RWPE2 (cell line): ENCODE results near the gene ALDH3A1.

Experiments used
- ATAC-seq: fragments of 200-7000 bp; cut with Tn5 transposase; 3 replicates; pipeline ENCODE4 v1.9.1; 2021; ENCODE audit warnings: low read depth
- DNase-seq: peaks from one replicate; pipeline ENCODE4 v3.0.0-alpha.2; 2020; ENCODE audit warnings: low spot score
- H3K27ac ChIP-seq: fragments of 450-650 bp; 2 replicates; pipeline ENCODE4 v1.5.1; 2017; ENCODE audit warnings: mild to moderate bottlenecking; ENCODE audit not compliant: poor library complexity, severe bottlenecking
- H3K27me3 ChIP-seq: fragments of 250-450 bp; sonication (Bioruptor Pico); 2 replicates; pipeline ENCODE4 v1.5.1; 2021; ENCODE audit warnings: mild to moderate bottlenecking, moderate library complexity; ENCODE audit not compliant: insufficient read depth, poor library complexity, severe bottlenecking
- H3K36me3 ChIP-seq: fragments of 250-450 bp; sonication (Bioruptor Pico); 2 replicates; pipeline ENCODE4 v1.5.1; 2020; ENCODE audit warnings: low read depth, mild to moderate bottlenecking, moderate library complexity
- H3K4me1 ChIP-seq: fragments of 250-450 bp; sonication (Bioruptor Pico); 2 replicates; pipeline ENCODE4 v1.5.1; 2021; ENCODE audit warnings: mild to moderate bottlenecking, moderate library complexity; ENCODE audit not compliant: insufficient read depth, poor library complexity, severe bottlenecking
- H3K4me3 ChIP-seq: fragments of 250-450 bp; sonication (Bioruptor Pico); 2 replicates; pipeline ENCODE4 v1.5.1; 2021; ENCODE audit warnings: mild to moderate bottlenecking, moderate library complexity; ENCODE audit not compliant: severe bottlenecking
- H3K9me3 ChIP-seq: fragments of 250-450 bp; sonication (Bioruptor Pico); 2 replicates; pipeline ENCODE4 v1.5.1; 2021; ENCODE audit warnings: mild to moderate bottlenecking, moderate library complexity; ENCODE audit not compliant: severe bottlenecking
- CTCF ChIP-seq: fragments of 450-650 bp; IDR thresholded peaks from one replicate; pipeline ENCODE4 v1.5.1; 2017; ENCODE audit warnings: mild to moderate bottlenecking, moderate library complexity; ENCODE audit not compliant: poor library complexity, severe bottlenecking

The ALDH3A1 gene

GRCh38 chr17:19706791-19707727 is 41.0 kb downstream of the ALDH3A1 start:
- DNase-seq = no peak
- Histone ChIP-seq H3K27ac (peak overlapping the region; percentile 44), H3K36me3 (no peaks in the 10 kb centered on the region), H3K27me3 (no peaks in the 10 kb centered on the region), H3K4me3 (no peak overlapping the region), H3K4me1 (peaks cover 13% of the 10 kb centered on the region), H3K9me3 (no peaks in the 10 kb centered on the region)
- no peak for TF ChIP-seq CTCF
- peak; percentile 93 for ATAC-seq

GRCh38 chr17:19705771-19706770 is 42.0 kb downstream of the ALDH3A1 start:
- H3K4me3 ChIP-seq = no peak overlapping the region
- ATAC-seq (no peak), DNase-seq (no peak)
- TF ChIP-seq CTCF = no peak
- no peaks in the 10 kb centered on the region for H3K27me3 ChIP-seq
- no peaks in the 10 kb centered on the region for H3K9me3 ChIP-seq
- no peaks in the 10 kb centered on the region for H3K36me3 ChIP-seq
- H3K27ac ChIP-seq = peak overlapping the region; percentile 44
- H3K4me1 ChIP-seq = peaks cover 13% of the 10 kb centered on the region

- TF ChIP-seq CTCF = no peak
- H3K27ac ChIP-seq = no peak overlapping the region
- peaks cover 13% of the 10 kb centered on the region for H3K4me1 ChIP-seq
- no peaks in the 10 kb centered on the region for H3K9me3 ChIP-seq
- H3K4me3 ChIP-seq = no peak overlapping the region
- H3K36me3 ChIP-seq = no peaks in the 10 kb centered on the region
- no peaks in the 10 kb centered on the region for H3K27me3 ChIP-seq
- DNase-seq = no peak
- no peak for ATAC-seq
These were observed 42.9 kb downstream of the ALDH3A1 start for GRCh38 chr17:19705201-19705600.

DNA sequence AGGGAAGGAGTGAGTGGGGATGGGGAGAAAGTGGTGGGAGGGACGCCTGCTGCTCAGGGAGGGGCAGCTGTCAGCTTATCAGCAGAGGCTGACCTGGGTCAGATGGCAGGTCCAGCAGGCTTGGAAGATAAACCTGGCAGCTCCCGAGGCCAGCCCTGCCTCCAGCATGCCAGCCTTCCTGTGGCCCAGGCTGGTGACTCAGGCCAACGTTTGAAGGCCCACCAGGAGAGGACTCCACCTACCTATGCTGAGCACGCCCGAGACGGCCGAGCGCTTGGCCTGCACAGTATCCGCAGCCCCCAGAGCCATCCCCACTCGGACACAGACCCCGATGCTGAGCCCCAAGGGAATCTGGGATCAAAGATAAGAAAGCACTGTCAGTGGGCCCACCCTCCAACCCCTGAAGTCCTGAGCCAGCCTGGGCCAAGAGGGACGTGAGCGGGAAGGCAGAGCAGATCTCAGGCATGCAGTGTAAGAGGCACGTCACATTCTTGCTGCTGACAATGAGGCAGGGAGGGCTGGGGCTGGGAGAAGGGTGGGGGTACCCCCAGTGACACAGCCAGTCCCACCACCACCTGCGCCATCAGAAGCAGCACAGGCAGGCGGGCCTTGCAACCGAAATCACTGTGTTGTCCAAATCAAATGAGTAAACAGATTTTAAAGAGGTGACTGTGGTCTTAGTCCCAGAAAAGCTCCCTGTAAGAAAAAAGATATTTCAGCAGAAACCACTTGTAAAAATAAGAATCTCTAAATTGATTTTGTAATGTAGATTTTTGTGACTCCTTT is 44.1 kb downstream of the ALDH3A1 start:
- no peak overlapping the region for H3K27ac ChIP-seq
- no peaks in the 10 kb centered on the region for H3K36me3 ChIP-seq
- no peak for TF ChIP-seq CTCF
- peaks cover 13% of the 10 kb centered on the region for H3K4me1 ChIP-seq
- H3K9me3 ChIP-seq = no peaks in the 10 kb centered on the region
- no peaks in the 10 kb centered on the region for H3K27me3 ChIP-seq
- DNase-seq = no peak
- H3K4me3 ChIP-seq = no peak overlapping the region
- ATAC-seq = no peak
